ENCODE results near the gene USP12.
"Not testable (repeated sequence)": the region's sequence is repeated elsewhere in the genome, so short reads cannot be mapped to it uniquely, and the experiment has no call there.

Gene USP12, protein sequence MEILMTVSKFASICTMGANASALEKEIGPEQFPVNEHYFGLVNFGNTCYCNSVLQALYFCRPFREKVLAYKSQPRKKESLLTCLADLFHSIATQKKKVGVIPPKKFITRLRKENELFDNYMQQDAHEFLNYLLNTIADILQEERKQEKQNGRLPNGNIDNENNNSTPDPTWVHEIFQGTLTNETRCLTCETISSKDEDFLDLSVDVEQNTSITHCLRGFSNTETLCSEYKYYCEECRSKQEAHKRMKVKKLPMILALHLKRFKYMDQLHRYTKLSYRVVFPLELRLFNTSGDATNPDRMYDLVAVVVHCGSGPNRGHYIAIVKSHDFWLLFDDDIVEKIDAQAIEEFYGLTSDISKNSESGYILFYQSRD

DNA sequence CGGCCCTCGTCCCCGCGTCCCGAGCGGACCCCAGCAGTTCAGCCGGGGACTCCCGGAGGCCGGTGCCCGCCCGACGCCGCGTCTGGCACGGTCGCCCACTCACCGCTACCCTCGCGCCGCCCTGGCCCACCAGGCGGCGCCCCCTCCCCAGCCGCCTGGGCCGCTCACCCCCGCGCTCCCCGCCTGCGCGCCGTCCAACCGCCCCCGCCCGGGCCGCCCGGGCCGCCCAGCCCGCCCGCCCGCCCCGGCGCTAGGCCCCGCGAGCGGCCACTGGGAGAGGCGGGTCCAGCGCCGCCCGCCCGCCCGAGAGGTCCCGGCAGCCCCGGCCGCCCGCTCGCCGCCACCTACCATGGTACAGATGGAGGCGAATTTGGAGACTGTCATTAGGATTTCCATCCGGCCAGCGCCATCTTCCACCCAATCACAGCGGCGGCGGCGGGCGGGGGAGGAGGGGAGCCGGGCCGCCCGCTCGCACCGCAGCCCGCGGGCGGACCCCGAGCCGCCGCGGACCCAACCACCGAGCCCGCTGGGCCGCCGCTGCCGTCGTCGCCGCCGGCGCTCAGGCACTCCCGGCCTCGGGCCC, at the start of gene USP12:
TSS of gene USP12 (minus strand) at position 568 of the 583 bp plus-strand sequence. CDS start at position 396, 172 bp downstream.
- DNase-seq (ENCODE audit: low read depth): peak; percentile 6

DNA sequence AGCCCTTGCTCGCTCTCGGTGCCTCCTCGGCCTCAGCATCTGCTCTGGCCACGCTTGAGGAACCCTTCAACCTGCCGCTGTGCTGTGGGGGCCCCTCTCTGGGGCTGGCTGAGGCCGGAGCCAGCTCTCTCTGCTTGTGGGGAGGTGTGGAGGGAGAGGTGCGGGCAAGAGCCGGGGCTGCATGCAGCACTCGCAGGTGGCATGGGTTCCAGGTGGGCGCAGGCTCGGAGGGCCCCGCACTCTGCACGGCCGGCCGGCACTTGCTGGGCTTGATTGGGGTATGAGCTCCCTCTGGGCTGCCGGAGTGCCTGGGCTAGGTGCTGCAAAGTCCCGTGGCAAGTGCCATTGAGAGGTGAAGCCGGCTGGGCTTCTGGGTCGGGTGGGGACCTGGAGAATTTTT, 48.0 kb upstream of the USP12 start:
- no peak for DNase-seq (ENCODE audit: low read depth)

DNA sequence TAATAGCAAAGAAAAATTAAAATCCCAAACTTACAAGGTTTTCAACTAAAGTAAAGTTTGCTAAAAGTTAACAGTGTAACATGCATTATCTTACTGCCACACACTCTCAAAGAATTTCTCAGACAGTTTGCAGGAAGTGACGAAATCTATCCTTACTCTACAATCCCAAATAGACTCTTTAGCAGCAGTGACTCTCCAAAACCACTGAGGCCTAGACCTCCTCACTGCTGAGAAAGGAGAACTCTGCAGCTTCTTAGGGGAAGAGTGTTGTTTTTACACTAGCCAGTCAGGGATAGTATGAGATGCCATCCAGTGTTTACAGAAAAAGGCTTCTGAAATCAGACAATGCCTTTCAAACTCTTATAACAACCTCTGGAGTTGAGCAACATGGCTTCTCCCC, 47.2 kb upstream of the USP12 start:
- DNase-seq (ENCODE audit: low read depth): not testable (repeated sequence)

DNA sequence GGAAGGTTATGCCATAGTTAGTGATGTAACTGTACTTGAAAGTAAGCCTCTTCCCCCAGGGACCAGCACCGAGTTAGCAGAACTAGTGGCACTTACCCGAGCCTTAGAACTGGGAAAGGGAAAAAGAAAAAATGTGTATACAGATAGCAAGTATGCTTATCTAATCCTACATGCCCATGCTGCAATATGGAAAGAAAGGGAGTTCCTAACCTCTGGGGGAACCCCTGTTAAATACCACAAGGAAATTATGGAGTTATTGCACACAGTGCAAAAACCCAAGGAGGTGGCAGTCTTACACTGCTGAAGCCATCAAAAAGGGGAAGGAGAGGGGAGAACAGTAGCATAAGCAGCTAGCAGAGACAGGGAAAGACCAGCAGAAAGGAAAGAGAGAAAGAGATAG, 46.2 kb upstream of the USP12 start:
- DNase-seq (ENCODE audit: low read depth): not testable (repeated sequence)

DNA sequence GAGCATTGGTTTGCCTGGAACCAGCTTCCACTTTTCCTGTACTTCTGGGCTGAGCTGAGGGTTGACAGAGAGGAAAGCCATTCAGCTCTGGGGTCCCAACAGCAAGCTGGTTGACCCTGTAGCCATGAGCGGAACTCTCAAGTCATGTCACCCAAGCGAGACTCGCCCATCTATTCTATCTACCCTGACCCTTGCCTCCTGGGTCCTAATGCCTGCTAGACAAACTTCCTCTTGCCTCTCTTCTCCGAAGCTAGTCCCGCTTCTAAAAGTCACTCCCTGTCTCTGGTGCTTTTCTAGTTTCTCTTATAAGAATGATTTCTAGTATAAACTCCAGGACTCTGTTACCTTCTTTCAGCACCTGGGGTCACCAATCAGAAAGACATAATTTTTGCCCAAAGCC, 41.8 kb upstream of the USP12 start:
- DNase-seq (ENCODE audit: low read depth): not testable (repeated sequence)

DNA sequence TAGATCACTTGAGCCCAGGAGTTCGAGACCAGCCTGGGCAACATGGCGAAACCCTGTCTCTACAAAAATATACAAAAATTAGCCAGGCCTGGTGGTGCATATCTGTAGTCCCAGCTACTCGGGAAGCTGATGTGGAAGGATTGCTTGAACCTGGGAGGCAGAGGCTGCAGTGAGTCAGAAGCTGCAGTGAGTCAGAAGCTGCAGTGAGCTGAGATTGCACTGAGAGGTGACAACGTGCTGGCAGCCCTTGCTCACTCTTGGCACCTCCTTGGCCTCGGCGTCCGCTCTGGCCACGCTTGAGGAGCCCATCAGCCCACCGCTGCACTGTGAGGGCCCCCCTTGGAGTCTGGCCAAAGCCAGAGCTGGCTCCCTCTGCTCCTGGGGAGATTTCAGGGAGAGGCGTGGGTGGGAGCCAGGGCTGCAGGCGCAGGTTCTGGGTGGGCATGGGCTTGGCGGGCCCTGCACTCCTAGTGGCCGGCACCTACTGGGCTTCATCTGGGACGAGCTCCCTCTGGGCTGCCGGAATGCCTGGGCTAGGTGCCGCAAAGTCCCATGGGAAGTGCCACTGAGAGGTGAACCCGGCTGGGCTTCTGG, 40.3 kb upstream of the USP12 start:
- DNase-seq (ENCODE audit: low read depth): no peak

DNA sequence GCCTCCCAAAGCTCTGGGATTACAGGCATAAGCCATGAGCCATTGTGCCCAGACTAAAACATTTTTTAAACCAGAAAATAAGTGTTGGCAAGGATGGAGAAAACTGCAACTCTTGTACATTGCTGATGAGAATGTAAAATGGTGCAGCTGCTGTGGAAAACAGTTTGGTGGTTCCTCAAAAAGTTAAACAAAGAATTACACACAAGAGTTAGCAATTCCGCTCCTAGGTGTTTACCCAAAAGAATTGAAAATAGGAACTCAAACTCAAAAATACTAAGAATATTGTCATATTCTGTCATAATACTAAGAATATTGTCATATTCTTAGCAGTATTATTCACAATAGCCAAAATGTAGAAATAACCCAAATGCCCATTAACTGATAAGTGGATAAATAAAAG, 39.7 kb upstream of the USP12 start:
- no peak for DNase-seq (ENCODE audit: low read depth)

DNA sequence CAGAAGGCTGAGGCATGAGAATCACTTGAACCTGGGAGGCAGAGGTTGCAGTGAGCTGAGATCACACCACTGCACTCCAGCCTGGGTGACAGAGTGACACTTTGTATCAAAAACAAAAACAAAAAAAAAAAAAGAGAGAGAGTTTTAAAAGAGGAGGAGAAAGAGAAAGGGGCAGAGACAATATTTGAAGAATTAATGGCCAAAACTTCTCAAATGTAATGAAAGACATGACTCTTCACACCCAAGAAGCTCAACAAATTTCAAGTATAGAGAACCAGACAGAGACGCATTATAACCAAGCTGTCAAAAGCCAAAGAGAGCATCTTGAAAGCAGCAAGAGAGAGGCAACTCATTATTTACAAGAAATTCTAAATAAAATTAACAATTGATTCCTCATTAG, 36.9 kb upstream of the USP12 start:
- no peak for DNase-seq (ENCODE audit: low read depth)

DNA sequence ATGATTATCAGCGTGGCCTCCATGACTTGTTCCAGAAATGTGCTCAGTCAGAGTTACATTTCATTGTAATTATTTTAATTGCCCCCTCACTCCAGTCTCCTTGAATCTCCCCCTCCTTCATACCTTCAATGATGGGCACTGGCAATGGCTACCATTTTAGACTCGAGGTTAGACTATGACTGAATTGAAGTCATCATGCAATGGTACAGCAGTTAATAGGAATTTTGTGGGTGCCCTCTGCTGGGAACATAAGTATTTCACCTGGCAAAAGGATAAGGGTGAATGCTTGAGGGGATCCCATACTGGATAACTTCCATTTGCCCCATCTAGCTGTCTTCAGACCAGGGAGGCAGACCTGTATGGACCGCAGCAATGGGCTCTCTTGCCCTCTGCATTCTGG, 32.2 kb upstream of the USP12 start:
- DNase-seq (ENCODE audit: low read depth): no peak

DNA sequence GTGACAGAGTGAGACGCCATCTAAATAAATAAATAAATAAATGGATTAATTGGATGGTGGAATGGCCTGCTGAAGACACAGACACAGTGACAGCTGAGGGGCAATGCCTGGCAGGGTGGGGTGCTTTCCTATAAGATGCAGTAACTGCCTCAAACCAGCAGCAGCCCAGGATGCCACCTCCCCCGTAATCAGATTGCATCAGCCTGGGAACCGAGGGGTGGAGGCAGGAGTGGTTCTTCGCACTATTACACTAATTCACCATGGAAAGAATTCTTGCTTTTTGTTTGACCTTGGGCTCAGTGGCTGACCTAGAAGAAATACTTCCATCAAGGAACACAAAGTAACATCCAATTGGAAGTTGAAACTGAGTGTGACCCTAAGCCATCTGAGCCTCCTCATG, 31.6 kb upstream of the USP12 start:
- DNase-seq (ENCODE audit: low read depth): no peak

DNA sequence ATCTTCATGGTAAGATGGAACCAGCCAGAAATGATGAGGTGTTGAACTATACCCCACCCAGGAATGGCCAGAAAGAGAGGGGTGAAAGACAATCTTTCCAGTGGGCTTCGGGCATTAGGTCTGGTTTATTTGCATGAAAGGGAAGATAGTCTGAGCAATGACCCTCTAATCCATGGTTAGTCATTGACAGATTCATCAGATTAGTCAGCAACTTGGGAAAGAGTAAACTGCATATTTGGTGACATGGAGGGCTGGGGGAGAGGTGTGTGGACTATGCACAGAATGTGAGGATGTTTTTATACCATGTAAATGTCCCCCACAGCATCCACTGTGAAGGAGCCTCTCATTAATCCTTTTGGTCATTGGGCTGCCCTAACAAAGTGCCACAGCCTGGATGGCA, 30.1 kb upstream of the USP12 start:
- DNase-seq (ENCODE audit: low read depth): no peak

DNA sequence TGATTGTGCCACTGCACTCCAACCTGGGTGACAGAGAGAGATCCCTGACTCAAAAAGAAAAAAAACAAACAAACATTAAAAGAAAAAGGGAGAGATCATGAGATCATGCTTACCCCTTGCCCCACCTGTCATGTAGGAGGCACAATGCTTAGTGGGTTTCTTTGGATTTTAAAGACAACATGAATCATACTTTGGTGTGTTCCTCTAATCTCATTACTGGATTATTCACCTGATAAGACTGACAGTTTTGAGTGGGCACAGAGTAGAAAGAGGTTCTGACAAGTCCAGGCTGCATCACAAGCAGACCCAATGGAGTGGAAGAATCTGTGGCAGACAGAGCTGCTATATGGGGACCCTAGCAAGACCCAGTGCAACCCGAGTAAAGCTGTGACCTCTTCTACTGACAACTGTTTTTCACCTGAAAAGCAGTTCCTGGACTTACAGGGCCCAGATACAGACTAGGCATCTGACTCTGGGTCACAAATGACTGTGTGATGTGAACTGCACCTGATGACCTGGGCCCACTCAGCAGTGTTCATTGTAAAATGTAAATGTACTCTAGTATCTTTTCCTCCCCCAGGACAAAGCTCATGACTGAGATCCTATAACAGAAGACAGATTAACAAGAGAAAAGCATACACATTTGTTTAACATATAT, 28.9 kb upstream of the USP12 start:
- DNase-seq (ENCODE audit: low read depth): no peak

DNA sequence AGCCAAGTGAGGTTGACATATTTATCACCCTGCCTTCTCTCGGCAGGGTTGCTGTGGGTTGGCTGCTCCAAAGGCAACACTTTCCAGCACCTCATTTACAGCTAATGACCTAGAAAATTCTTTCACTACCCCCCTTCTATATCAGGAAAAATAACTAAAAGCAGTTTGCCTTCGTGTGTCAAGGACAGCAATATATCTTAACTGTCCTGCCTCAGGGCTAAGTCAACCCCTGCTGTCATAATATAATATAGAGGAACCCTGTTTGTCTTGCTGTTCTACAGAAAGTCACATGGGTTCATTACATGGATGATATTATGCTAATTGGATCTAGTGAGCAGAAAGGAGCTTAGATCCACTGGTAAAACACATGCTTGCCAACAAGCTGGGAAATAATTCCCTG, 28.1 kb upstream of the USP12 start:
- no peak for DNase-seq (ENCODE audit: low read depth)

DNA sequence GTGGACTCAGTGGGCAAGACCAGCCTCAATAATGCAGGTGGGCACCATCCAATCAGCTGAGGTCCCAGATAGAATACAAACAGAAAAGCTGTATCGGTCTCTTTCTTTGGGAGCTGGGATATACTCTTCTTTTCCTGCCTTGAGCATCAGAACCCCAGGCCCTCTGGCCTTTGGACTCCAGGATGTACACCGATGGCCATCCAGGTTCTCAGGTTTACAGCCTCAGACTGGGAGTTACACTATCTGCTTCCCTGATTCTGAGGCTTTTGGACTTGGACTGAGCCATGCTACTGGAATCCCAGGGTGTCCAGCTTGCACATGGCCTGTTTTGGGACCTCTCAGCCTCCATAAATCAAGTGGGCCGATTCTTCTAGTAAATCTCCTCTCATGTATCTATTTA, 27.6 kb upstream of the USP12 start:
- DNase-seq (ENCODE audit: low read depth): no peak

DNA sequence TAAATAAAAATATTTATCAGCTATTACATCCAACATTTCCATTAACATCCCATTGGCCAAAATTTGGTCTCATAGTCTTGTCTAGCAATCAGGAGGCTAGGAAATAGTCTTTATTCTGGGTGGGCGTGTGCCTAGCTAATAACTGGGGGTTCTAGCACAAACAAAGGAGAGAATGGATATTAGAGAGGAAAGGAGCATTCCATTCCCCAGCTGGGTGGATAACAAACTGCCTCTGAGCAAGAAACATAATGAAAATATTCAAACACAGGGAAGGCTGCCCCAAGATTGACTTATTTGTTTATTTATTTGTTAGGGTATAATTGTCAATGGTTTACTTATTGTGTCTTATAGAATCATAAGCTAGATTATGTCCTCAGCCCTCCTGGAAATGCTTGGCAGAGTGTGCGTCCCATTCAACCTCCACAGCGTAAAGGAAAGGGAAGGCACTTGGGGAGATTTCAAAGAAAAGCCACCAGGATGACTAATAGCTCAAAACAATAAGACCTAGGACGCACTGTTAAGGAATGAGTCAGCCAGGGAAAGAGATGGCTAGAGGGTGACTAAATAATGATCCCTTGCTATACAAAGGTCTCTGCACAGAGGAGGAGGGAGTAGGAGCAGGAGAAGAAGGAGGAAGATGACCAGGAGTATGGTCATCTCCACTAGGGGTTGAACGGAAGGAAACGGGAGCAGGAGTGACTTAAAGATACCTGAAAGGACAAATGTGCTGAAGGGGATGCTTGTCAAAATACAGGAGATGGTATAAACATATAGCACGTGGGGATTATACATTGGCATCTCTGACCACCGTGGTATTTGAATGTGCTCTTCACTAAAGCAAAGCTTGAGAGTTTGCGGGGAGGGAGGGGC, 23.5 kb upstream of the USP12 start:
- no peak for DNase-seq (ENCODE audit: low read depth)

DNA sequence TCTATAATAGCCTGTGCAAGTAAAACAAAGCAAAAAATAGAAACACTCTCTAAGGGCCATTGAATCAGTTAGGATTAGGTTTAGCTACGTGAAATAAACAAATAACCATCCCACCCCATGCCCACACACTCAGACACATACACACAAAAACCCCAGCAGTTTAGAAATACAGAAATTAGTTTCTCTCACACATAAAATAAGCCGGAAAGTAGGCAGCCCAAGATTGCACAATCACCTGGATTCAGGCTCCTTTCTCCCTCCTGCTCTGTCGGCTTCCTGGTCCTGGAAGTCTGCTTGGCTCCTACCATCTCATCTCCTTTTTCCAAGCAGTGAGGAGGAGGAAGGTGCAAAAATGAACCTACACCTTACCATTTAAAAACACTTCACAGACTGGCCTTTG, 22.6 kb upstream of the USP12 start:
- DNase-seq (ENCODE audit: low read depth): no peak

DNA sequence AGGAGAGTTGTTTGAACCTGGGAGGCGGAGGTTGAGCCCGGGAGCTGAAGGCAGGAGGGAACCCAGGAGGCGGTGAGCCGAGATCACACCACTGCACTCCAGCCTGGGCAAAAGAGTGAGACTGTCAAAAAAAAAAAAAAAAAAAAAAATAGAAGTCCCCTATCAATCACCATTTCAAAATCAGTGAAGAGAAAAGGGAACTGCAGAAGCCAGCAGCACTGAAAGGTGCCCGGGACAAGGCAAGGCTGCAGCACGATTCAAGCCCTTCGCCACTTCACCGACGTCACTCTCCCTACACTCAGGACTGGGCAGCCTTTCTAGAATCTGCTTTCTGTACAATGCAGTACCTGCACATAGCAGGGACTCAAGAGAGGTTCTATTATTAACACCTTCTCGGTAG, 21.9 kb upstream of the USP12 start:
- no peak for DNase-seq (ENCODE audit: low read depth)

DNA sequence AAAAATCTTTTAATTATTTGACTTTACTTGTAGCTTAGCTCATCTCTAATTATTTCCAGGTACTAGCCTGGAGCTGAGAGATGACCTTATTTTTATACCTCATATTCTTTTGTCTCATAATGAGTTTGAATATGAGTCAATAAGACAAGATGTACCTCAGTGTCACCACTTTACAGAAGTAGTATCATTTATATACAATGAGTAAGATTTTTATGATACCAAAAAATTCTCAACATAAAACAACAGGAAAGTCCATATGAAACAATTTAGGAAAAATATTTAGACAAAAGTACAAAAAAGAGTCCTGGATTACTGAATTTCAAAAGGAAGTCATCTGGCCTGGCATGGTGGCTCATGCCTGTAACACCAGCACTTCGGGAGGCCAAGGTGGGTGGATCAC, 21.4 kb upstream of the USP12 start:
- DNase-seq (ENCODE audit: low read depth): no peak

DNA sequence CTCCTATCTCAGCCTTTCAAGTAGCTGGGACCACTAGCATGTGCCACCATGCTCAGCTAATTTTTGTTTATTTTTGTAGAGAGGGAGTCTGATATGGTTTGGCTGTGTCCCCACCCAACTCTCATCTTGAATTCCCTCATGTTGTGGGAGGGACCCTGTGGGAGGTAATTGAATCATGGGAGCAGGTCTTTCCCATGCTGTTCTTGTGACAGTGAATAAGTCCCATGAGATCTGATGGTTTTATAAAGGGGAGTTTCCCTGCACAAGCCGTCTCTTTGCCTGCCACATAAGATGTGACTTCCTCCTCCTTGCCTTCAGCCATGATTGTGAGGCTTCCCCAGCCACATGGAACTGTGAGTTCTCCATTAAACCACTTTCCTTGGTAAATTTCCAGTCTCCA, 20.8 kb upstream of the USP12 start:
- not testable (repeated sequence) for DNase-seq (ENCODE audit: low read depth)

DNA sequence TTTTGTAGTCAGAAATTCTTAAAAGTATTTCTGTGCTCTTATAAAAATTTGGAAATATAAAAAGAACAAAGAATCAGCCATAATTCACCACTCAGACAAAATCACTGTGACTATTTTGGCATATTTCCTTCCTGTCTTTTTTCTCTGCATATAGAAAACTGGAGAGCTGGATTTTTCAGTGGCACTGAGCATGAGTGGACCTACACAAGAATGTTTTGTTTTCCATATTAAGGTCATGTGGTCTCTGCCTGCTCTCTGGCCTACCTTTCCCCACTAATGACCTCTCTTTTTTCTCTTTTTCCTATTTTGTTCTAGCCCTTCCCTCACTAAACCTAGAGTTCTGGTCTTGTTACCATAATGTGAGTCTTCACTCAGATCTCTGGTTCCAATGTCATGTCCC, 17.6 kb upstream of the USP12 start:
- no peak for DNase-seq (ENCODE audit: low read depth)

DNA sequence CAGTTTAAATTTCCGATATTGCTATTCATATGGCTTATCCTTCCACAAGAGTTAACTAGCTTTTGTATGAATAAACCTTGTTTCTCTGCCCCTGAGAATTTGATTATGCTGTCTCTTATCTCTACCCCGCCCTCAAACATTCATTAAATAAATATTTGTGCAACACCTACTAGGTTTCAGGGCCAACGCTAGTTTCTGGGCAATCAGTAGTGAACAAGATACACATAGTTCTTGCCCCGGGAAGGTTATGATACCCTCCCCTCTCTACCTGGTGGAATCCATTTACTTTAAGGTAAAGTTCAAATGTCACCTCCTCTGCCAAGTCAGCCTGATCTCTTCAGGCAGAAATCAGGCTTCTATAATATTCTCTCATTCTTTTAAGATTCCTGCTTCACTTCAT, 16.6 kb upstream of the USP12 start:
- no peak for DNase-seq (ENCODE audit: low read depth)

DNA sequence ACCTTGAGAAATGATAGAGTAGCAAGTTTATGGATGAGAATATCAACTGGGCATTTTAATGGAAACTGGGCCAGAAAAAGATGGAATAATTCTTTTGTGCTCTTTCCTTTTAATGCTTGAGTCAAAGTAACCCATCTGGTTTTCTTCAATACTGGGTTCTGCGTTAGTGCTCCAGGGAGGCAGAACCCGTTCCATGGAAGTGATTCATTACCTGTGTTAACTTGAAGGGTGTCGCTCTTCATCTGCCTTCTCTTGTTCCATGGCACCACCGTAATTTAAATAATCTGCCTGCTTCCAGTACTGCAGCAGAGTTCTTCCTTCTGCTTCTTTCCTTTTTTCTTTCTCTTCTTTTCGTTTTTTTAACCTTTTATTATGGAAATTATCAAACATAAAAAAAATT, 14.7 kb upstream of the USP12 start:
- DNase-seq (ENCODE audit: low read depth): no peak

Data from stimulated activated CD8-positive, alpha-beta memory T cell treated with anti-CD3 and anti-CD28 coated beads, Interleukin-15, amount 100 ng/mL, for 24 hours (primary cell).